Activated CD4-positive, alpha-beta T cell treated with anti-CD3 and anti-CD28 coated beads, Interleukin-2, amount 10 ng/mL, durations not matched to agents 24 days and 14 days (primary cell): ENCODE data around the gene DCP2. TPM values are rescaled to one million over a fixed set of nuclear protein-coding genes. Genes with fewer than 3 reads are reported as not detected.

Source experiments
- DNase-seq: peaks from one replicate; pipeline ENCODE4 v3.0.0; 2022
- H3K27ac Mint-ChIP-seq: one replicate; pipeline ENCODE4 v1.8.0; 2022; ENCODE audit warnings: mild to moderate bottlenecking, mixed read lengths
- H3K27me3 Mint-ChIP-seq: one replicate; pipeline ENCODE4 v1.8.0; 2022; ENCODE audit warnings: mixed read lengths
- H3K36me3 Mint-ChIP-seq: one replicate; pipeline ENCODE4 v1.8.0; 2022; ENCODE audit warnings: low read depth, mild to moderate bottlenecking, mixed read lengths
- H3K4me1 Mint-ChIP-seq: one replicate; pipeline ENCODE4 v1.8.0; 2021; ENCODE audit warnings: mixed read lengths
- H3K4me3 Mint-ChIP-seq: one replicate; pipeline ENCODE4 v1.8.0; 2022; ENCODE audit warnings: mild to moderate bottlenecking, moderate library complexity, mixed read lengths
- H3K9me3 Mint-ChIP-seq: one replicate; pipeline ENCODE4 v1.8.0; 2021; ENCODE audit warnings: mixed read lengths
- intact Hi-C: fragments of 100-400 bp; cut with micrococcal nuclease; formaldehyde crosslinking; loops from one replicate; pipeline ENCODE4 v1.15.1; 2023
- total RNA-seq: library from RNA; stranded (reverse); gene quantifications from 2 replicates; pipeline ENCODE4 v1.2.3, GENCODE V29; 2022

DCP2 gene
- total RNA-seq, 1 donor from 2014 or later, result 73.6 TPM

GRCh38 chr5:113062869-113063508 lies 86.4 kb downstream of the DCP2 start:
- Mint-ChIP-seq H3K9me3 (no peaks in the 10 kb centered on the region), H3K4me3 (no peak overlapping the region)

GRCh38 chr5:113063927-113064326 lies 87.3 kb downstream of the DCP2 start:
- intact Hi-C loops, result loop anchor here (5.0 kb wide), 1 partner anchor 42 kb away; no protein-coding TSS in a partner anchor
- no peak for DNase-seq
- no peak overlapping the region for H3K27ac Mint-ChIP-seq
- no peaks in the 10 kb centered on the region for H3K36me3 Mint-ChIP-seq
- H3K27me3 Mint-ChIP-seq, result no peaks in the 10 kb centered on the region
- no peaks in the 10 kb centered on the region for H3K9me3 Mint-ChIP-seq
- peaks cover 28% of the 10 kb centered on the region for H3K4me1 Mint-ChIP-seq
- H3K4me3 Mint-ChIP-seq, result no peak overlapping the region

More at GRCh38 chr5:113062869-113063508, 86.4 kb downstream of the DCP2 start:
- no peaks in the 10 kb centered on the region for H3K36me3 Mint-ChIP-seq
- no peak overlapping the region for H3K27ac Mint-ChIP-seq
- DNase-seq, result no peak
- no peaks in the 10 kb centered on the region for H3K27me3 Mint-ChIP-seq
- peaks cover 26% of the 10 kb centered on the region for H3K4me1 Mint-ChIP-seq
- intact Hi-C loops, result loop anchor here (5.0 kb wide), 1 partner anchor 41 kb away; no protein-coding TSS in a partner anchor

- peaks cover 28% of the 10 kb centered on the region for H3K4me1 Mint-ChIP-seq
- H3K36me3 Mint-ChIP-seq, result no peaks in the 10 kb centered on the region
- H3K9me3 Mint-ChIP-seq, result no peaks in the 10 kb centered on the region
- no peaks in the 10 kb centered on the region for H3K27me3 Mint-ChIP-seq
- DNase-seq, result no peak
- H3K27ac Mint-ChIP-seq, result no peak overlapping the region
- no peak overlapping the region for H3K4me3 Mint-ChIP-seq
- intact Hi-C loops, result loop anchor here (5.0 kb wide), 1 partner anchor 43 kb away; no protein-coding TSS in a partner anchor
Observed at GRCh38 chr5:113064806-113065205, 88.2 kb downstream of the DCP2 start.

GRCh38 chr5:113065626-113066025 lies 89.0 kb downstream of the DCP2 start:
- Mint-ChIP-seq H3K9me3 (no peaks in the 10 kb centered on the region), H3K4me3 (no peak overlapping the region), H3K4me1 (peaks cover 28% of the 10 kb centered on the region), H3K27me3 (no peaks in the 10 kb centered on the region), H3K36me3 (no peaks in the 10 kb centered on the region), H3K27ac (no peak overlapping the region)
- intact Hi-C loops, result no loop called here
- DNase-seq, result no peak

- H3K4me1 Mint-ChIP-seq, result peaks cover 16% of the 10 kb centered on the region
- intact Hi-C loops, result no loop called here
- no peak overlapping the region for H3K27ac Mint-ChIP-seq
- H3K4me3 Mint-ChIP-seq, result no peak overlapping the region
- no peak for DNase-seq
- H3K27me3 Mint-ChIP-seq, result no peaks in the 10 kb centered on the region
- H3K36me3 Mint-ChIP-seq, result no peaks in the 10 kb centered on the region
- H3K9me3 Mint-ChIP-seq, result no peaks in the 10 kb centered on the region
Observed at GRCh38 chr5:113067635-113068344, 91.2 kb downstream of the DCP2 start.

- Mint-ChIP-seq H3K36me3 (no peaks in the 10 kb centered on the region), H3K4me3 (no peak overlapping the region), H3K4me1 (peaks cover 9% of the 10 kb centered on the region), H3K9me3 (no peaks in the 10 kb centered on the region), H3K27ac (no peak overlapping the region), H3K27me3 (no peaks in the 10 kb centered on the region)
- DNase-seq, result no peak
- intact Hi-C loops, result no loop called here
Observed at GRCh38 chr5:113068559-113068958, 92.0 kb downstream of the DCP2 start.

Other genes starting within 250 kb of the DCP2 start
- 19.1 and 20.4 TPM in 2 replicates for gene APC, start 238.9 kb upstream of the DCP2 start, total RNA-seq
- 67.4 and 74.3 TPM in 2 replicates for gene SRP19, start 115.5 kb upstream of the DCP2 start, total RNA-seq
- gene REEP5, start 54.6 kb upstream of the DCP2 start, total RNA-seq, result 74.4 and 75.3 TPM in 2 replicates